ENCODE measurements around the gene RBM7.

The RBM7 gene

GRCh38 chr11:114400216-114400914, at the start of gene RBM7, which contains the start of gene C11orf71:
TSS of gene RBM7 (plus strand) at chr11:114400666. CDS start at chr11:114400672, 6 bp downstream.
TSS of gene C11orf71 (minus strand) at chr11:114400511. CDS start at chr11:114400331, 180 bp downstream.
- peak; percentile 96 for DNase-seq

DNA sequence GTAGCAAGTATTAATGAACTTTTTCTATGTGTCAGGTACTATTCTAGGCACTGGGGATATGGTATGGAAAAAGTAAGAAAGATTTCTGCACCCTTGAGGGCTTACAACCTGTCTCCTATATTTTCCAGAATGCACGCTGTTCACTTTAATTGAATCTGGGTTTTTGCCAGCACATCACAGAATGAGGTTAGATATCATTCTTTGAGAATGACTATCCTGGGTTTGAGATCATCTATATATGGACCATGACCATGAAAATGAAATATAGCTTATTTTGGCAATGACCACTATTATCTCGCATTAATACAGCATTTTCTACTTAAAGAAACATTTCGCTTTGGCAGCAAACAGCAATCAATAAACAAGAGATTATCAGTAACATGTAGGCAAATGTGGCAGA, 47.0 kb upstream of the RBM7 start:
- no peak for DNase-seq

- no peak for DNase-seq
Observed at GRCh38 chr11:114354076-114354475, 46.4 kb upstream of the RBM7 start.

DNA sequence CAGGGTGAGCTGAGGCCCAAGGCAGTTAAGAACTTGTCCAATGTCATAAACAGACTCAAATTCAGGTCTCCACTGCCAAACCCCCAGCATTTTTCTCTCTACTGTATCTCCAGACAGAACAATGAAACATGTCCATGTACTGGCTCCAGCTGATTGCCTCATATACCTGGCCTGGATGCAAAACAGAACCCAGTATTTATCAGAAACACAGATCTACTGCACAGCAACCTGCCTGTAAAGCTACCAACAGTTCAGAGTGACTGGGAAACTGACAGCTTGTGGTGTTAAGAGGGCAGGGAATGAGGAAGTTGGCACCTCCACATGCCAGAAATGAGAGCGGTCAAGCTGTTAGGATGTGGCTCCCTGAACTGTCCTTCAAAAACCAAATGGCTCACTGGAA, 41.8 kb upstream of the RBM7 start:
- DNase-seq = no peak

- no peak for DNase-seq
Observed at GRCh38 chr11:114359342-114359741, 41.1 kb upstream of the RBM7 start.

GRCh38 chr11:114362326-114362725, 38.1 kb upstream of the RBM7 start:
- DNase-seq = no peak

- DNase-seq = no peak
Observed at GRCh38 chr11:114362958-114363357, 37.5 kb upstream of the RBM7 start.

DNA sequence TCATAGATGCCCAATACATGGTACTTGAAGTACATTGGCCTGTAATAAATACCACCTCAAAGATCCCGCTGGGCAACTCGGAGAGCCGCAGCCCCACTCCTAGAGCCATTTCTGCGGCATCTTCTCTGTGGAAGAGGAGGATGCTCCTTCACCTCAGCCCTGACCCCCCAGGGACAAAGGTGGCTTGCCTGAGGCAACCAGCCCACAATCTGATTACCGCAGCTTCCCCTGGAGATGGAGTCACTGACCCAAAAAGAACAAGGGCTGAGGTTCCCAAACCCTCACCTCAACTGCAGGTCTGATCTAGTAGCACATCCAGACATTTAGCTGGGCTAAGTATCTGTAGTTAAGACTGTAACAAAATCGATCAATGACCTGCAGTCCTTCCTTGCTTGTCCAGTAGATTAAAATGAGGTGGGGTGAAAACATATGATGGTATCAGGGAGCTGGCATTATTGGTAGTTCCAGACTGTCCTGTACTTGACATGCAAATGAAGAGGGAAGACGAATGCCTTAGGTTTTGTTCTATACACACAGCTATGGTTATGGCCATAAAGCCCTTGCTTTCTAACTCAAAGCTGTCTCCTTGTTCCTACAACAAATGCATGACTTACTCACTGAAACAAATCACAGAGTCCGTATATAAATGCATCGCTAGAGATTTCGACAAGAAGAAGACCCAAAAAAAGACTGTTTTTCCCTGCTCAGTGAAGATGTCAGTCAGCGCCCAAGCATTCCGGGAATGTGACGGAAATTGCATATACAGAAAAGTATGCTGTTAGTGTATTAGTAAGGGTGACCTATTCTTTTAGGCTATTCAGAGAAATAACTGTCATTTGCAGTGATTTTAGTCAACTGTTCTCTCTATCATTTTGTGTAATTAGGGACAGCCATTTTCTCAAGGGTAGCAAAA, 33.9 kb upstream of the RBM7 start:
- no peak for DNase-seq

- DNase-seq = no peak
Observed at GRCh38 chr11:114367244-114367957, 33.1 kb upstream of the RBM7 start.

DNA sequence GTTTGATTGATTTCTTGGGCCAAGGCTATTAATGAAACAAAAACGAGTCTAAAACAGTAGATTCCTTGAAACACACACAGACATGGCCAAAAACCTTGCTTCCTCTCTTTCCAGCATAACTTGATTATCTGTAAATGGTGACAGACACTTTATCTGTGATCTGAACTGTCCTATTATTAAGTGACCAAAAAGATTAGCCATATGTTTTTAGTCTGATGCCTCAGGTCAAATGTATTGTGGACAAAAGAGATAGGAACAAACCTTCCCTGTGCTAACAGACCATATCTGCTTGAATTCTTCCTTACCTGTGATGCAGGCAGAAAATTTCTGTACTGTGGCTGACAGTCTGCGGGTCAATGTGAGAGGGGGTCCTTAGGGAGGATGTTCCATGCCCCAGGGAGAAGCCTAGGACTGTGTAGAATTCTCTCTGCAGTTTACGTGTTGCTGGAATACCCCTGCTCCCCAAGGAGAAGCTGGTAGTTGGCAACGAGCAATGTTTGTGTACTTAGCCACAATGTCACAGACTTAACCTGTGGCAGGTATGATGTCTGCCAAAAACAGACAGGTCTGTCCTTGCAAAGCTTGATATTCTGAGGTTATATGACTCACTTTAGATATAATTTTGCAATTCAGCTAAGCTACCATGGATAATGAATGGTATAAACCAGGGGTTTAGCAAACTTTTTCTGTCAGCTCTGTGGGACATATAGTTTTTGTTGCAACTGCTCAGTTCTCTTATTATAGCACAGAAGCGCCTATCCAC, 31.4 kb upstream of the RBM7 start:
- no peak for DNase-seq

DNA sequence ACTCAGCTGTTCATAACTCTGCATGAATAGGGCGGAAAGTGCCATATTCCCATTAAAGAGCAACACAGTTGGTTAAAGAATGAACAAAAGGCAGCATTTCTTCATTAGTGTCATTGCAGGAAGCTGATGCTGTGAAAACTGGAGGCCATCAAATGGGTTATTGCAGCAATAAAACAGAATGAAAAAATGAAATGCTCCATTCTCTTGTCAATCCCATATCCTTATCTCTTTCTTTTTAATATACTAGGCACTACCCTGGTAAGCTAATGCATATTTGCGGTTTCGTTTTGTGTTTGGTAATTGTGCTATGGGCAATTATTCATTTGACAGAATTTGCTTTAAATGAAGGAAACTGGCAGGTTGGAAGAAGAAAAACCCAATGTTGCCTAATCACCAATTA, 25.4 kb upstream of the RBM7 start:
- DNase-seq = no peak

DNA sequence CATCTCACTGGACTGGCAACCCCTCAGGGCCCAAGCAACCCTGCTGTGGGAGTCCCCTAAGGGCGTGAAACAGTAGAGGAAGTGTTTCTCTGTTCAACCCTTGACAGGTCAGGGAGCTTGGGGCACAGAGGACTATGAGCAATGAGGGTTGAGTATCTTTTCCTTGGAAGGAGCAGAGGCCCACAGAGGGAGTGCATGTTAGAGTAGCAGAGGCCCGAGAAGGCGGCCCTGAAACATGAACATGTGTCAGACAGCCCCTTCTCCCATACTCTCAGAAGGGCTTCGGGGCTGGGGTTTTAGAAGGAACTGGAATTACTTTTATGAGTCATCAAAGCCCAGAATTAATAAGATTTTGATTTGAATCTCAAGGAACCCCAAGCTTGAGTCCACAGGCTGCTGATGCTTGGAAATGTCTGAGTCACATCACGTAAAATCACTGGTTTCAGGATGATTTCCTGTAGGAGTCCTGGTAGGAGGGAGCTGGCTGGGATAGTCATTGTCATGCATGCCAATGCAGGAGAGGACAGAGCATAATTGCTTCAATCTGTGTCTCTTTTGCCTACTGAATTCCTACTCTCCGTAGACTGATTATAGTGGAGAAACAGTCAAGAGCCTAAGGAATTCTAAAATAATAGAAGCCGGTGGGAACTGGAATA, 22.7 kb upstream of the RBM7 start:
- no peak for DNase-seq

DNA sequence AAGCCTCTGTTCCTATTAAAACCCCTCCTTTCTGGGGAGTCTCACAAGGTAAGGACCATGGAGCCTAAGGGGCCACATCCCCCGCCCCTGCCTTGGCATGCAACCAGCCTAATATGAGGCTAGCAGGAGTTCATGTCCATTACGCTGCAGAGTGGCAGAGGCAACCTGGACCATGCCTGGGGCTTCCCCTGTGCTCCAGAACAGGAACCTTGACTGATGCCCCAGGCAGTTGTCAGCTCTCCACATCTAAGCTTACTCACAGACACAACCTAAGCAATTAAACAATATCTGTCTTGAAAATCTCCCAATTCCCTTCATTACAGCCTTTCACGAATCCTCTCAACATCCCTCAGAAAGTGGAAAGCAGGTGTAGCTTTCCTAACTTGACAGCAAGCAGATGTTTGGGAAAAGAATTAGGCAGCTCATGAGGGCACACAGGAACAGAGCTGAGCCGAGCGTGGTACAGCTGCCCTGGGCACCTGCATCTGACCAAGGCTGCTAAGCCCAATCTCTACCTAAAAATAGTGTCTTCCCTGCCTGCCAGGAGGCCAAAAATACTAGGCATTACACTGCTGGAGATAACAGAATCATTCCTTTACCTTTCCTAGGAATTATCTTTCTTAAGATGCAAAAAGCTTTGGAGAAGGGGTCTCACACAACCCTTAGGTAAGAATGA, 20.9 kb upstream of the RBM7 start:
- no peak for DNase-seq

DNA sequence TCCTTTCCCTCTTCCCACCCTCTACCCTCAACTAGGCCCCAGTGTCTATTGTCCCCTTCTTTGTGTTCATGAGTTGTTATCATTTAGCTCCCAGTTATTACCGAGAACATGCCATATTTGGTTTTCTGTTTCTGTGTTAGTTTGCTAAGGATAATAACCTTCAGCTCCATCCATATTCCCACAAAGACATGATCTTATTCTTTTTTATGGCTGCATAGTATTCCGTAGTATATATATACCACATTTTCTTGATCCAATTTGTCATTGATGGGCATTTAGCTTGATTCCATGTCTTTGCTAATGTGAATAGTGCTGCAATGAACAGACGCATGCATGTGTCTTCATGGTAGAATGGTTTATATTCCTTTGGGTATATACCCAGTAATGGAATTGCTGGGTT, 18.0 kb upstream of the RBM7 start:
- no peak for DNase-seq

- no peak for DNase-seq
Observed at GRCh38 chr11:114384487-114384886, 16.0 kb upstream of the RBM7 start.

- DNase-seq = no peak
Observed at GRCh38 chr11:114386131-114386530, 14.3 kb upstream of the RBM7 start.

GRCh38 chr11:114386545-114386944, 13.9 kb upstream of the RBM7 start:
- no peak for DNase-seq

GRCh38 chr11:114392735-114393667, 7.5 kb upstream of the RBM7 start:
- DNase-seq = no peak

DNA sequence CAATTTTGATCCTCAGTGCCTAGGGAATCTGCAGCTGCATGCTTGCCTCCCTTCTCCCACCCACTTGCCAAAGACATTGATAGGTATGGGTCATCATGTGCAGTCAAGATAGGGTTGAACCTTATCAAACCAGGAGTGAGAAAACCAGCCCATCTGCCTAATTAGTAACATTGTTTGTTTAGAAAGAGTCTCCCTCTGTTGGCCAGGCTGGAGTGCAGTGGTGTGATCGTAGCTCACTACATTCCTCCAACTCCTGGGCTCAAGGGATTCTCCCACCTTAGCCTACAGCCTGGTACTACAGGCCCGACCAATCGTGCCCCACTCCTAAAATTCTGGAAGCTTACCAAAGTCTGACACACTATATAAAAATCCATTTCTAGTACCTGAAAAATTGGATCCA, 4.7 kb upstream of the RBM7 start:
- no peak for DNase-seq

- no peak for DNase-seq
Observed at GRCh38 chr11:114396916-114397315, 3.5 kb upstream of the RBM7 start.

All from activated CD4-positive, CD25-positive, alpha-beta regulatory T cell treated with anti-CD3 and anti-CD28 coated beads, Interleukin-2, amount 50 U/mL, for 72 hours (primary cell).